NCI-H748 (cell line): Measurements from ENCODE around the gene SCYL3.
"Not testable (repeated sequence)": the region's sequence is repeated elsewhere in the genome, so short reads cannot be mapped to it uniquely, and the experiment has no call there.

Source experiments
- DNase-seq: peaks from one replicate; lab custom pipeline; 2025; ENCODE audit not compliant: unreplicated experiment; lab: John Stamatoyannopoulos, UW

The SCYL3 gene, protein sequence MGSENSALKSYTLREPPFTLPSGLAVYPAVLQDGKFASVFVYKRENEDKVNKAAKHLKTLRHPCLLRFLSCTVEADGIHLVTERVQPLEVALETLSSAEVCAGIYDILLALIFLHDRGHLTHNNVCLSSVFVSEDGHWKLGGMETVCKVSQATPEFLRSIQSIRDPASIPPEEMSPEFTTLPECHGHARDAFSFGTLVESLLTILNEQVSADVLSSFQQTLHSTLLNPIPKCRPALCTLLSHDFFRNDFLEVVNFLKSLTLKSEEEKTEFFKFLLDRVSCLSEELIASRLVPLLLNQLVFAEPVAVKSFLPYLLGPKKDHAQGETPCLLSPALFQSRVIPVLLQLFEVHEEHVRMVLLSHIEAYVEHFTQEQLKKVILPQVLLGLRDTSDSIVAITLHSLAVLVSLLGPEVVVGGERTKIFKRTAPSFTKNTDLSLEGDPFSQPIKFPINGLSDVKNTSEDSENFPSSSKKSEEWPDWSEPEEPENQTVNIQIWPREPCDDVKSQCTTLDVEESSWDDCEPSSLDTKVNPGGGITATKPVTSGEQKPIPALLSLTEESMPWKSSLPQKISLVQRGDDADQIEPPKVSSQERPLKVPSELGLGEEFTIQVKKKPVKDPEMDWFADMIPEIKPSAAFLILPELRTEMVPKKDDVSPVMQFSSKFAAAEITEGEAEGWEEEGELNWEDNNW

DNA sequence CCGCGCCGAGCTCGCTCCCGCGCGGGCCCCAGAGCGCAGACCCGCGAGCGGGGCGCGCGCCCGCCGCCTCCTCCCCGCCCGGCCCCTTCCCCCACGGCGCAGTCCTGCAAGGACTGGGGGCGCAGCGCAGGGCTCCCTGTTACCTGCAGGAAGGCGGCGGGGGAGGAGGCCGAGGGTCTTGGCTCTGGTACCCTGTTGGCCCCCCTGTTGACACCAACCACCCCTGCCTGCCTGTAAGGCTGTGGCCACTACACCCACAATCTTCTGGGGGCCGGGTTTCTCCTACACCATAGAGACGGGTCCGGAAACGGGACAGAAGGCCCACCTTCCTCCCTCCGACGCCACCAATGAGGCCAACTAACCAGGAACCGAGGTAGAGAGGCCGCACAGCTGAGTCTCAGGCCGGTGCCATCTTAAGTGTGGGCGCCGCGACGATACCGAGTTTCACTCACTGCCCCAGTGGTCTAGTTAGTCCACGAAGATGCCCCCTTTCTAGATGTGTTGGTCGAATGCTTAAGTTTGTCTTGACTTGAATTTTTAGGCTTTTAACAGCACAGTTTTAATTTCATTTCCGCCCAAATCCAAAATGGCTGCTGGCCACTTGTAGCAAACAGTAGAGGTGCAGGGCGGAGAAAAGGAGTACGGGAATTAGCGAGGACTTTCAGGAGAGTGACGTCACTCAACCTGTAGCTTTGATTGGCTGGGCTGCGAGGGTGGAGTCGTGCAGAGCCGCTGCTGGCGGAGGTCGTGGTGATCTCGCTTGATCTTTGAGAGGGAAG is at the start of gene SCYL3:
Gene SCYL3 (minus strand): TSS at position 252 of the 779 bp plus-strand sequence. CDS start 5,056 bp downstream, outside the sequence.
- peak; percentile 95 for DNase-seq

DNA sequence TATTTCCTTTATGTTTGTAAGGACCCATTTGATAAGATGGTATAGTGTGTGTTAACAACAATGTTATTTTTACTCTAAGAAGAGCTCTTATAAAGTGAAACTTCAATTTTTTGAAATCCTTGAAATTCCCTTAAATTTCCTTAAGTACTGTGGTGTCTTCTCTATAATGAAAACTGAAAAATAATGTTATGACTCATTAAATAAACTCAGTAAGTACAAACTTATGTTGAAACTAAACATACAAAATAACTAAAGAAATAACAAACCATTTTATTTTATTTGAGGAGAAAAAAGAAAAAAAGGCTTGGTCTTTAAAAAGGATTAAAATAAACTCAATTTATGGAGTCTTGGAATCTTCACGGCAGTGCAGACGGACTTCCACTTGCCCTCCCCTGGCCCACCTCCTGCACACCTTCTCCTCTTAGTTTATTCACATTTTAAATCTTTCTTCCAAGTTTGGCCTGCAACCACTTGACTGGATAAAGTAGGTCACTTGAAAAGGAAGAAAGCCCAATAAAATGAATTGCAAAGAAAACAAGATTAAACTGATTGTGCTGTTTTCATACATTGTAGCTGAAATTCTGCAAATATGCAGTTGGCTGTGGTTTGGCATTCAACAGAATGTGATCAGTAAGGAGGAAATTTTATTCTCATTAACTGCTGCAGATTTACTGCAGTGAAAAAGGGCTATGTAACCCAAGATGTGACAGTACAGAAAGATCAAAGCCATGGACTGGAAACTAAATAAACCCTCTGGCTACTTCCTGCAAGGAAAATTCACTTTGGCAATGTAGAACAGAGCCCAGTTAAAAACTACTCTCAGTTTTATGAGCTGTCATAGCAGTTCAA is 48.5 kb upstream of the SCYL3 start:
- no peak for DNase-seq

DNA sequence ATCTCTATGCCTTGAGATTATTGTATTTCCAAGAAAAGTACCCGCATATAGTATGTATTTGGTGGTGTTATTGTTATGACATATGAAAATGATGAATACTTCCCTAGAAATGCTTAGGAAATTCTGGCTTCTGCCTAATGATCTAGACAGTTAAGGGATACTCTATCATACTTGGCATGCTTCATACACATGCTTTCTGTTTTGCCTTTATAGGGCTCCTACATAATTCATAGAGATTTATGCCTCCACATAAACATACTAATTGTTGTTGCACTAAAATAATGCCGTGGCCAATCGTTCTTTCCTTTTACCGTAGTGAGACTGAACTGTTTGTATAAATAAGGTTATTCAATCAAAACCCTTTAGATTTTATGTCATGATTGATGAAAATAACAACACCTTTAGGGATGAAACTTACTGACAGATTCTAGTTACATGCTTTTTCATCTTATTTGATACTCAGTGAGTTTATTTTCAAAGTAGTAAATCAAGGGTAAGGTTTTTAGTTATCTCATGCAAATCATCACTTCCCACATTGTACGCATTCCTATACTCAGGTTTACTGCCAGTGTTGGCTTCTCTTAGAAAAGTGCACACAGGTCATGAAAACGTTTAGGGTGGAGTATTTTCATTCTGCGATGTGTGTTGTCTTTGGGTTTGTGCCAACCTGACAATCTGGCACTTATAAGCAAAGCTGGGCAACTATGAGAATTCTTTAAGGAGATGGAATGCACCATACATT is 40.5 kb upstream of the SCYL3 start:
- no peak for DNase-seq

- no peak for DNase-seq
Observed at GRCh38 chr1:169931795-169932231, 38.1 kb upstream of the SCYL3 start.

- DNase-seq: no peak
Observed at GRCh38 chr1:169929210-169929526, 35.5 kb upstream of the SCYL3 start.

DNA sequence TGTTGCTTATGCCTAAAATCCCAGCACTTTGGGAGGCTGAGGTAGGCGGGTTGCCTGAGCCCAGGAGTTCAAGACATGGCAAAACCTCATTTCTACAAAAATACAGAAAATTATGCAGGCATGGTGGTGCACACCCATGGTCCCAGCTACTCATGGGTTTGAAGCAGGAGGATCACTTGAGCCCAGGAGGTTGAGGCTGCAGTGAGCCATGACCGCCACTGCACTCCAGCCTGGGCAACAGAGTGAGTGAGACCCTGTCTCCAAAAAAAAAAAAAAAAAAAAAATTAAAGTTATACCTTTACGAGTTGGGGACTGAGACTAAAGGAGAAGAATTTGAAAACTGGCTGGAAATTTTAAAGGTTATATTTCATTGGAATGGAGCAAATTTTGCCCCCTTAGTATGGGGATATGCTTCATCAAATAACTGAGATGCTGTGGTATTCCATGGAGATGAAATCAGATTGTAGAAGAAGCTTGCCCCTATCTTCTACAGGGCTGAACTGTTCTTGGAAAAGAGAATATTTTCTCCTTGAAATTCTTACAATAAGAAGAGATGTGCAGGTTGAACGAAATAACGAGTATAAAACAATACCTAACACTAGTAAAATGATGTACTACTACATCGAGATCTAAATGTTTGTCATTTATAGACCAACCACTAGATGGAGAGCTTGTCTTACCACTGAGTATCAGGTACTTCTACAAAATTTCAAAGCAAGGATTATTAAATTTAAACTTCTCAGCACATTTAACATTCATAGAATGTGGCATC is 34.9 kb upstream of the SCYL3 start:
- DNase-seq: peak; percentile 33

GRCh38 chr1:169925505-169926482 is 32.1 kb upstream of the SCYL3 start:
- no peak for DNase-seq

DNA sequence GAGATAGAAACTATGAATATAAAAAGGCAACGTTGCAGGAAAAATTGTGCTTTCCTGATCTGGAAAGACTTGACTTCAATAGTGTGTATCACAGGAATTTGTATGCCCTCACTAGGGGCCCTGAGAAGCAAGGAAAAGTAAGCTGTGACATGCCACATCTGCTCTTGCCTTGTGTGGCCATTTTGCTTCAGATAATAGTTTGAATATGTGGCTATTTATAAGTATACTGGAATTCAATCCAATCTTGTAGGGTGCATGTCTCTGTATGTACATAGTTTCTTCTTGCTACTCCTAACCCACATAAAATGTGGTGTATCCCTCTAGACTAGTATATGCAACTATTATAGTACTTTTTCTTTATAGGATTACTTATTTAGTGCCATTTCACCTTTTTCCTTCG is 31.1 kb upstream of the SCYL3 start:
- DNase-seq: no peak

GRCh38 chr1:169924063-169924462 is 30.4 kb upstream of the SCYL3 start:
- no peak for DNase-seq

DNA sequence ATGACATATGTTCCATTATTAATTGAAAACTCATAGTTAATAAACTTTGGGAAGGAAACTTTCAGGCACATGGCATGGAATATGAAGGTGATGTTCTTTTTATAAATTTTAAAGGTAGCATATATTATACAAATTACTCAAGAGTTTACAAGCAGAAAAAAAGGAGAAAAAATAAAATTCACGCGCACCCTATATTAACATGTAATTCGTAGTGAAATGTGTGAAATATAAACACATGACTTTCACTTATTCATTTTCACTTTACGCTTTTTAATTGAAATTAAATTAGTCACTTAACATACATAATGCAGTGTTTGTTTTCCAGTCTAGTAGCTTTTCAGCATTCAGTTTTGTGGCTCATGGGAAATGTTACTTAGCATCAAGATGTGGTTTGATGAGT is 27.4 kb upstream of the SCYL3 start:
- no peak for DNase-seq

DNA sequence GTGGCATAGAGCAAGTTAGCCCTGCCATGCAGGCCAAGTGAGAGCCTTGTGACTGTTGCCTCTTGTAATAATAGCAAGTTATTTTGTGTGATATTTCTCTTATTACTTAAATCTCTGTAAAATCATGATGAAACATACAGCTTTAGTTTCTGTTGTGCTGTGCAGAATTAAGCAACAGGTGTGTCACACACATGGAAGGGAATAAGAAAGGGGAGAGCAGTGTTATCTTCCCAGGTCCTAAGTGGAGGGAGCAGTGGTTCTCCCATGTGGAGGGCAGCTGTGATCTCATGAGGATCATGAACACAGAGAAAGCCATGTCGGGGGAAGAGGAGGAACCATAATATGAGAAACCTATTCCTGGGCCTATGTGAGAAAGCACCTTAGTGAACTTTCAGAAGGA is 25.2 kb upstream of the SCYL3 start:
- DNase-seq: no peak

GRCh38 chr1:169918220-169918619 is 24.5 kb upstream of the SCYL3 start:
- not testable (repeated sequence) for DNase-seq

DNA sequence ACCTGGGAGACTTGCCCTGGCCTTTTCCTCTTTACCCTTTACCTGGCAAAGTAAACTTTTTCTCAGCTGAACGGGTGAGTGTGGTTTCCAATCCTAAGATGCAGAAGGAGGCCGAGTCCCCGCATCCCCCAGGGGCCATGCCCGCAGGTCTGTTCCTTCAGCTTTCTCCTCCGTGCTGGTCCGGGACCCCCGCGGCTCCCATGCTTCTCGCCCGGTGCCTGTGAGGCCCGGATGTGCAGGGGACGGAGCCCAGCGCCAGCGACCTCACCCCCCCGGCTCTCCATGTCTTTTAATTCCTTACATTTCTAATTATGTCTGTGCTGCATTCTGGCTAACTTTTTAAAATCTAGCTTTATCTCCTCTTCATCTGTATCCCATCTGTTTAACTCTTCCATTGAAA is 21.5 kb upstream of the SCYL3 start:
- no peak for DNase-seq

DNA sequence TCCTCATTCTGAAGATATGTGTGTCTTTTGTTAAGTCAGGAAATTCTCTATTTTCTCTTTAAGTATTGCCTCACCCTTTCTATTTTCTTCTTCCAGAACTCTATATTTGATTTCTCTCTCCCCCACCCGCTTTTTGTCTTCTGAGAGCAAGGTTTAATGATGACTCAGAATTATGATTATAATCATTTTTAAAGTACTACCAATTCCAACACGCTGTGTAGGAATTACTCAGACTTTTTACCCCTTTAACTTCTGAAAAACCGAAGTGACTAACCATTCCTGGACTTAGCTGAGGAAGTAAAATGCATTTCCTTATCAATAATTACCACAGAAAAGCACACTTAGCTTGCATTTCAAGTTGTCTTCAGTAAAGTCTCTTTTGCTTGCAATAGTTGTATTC is 20.8 kb upstream of the SCYL3 start:
- DNase-seq: no peak

- no peak for DNase-seq
Observed at GRCh38 chr1:169909499-169909898, 15.8 kb upstream of the SCYL3 start.

GRCh38 chr1:169906938-169907337 is 13.2 kb upstream of the SCYL3 start:
- DNase-seq: no peak

DNA sequence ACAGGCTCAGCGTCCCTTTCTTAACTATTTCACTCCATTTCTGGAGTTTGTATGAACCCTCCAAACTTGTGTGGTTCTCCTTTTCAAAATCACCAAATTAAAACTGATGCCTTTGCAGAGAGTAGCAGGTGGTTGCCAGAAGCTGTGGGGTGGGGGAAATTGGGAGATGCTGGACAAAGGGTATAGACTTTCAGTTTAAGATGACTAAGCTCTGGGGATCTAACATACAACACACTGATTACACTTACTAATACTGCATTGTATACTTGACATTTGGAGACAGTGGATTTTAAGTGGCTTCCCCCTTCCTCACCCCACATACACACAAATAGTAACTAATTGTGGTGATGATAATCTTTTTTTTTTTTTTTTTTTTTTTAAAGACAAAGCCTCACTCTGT is 11.1 kb upstream of the SCYL3 start:
- DNase-seq: no peak

GRCh38 chr1:169902751-169903150 is 9.1 kb upstream of the SCYL3 start:
- DNase-seq: no peak
